Measurements from ENCODE around the gene FPR1. TPM values are rescaled to one million over a fixed set of nuclear protein-coding genes. Genes with fewer than 3 reads are reported as not detected.
"Not testable (repeated sequence)": the region's sequence is repeated elsewhere in the genome, so short reads cannot be mapped to it uniquely, and the experiment has no call there.

Gene FPR1
- total RNA-seq, 3 donors from 2014 or later, result 3.6 to 14.5 TPM; not detected in 1

GRCh38 chr19:51739466-51740213 lies 12.0 kb downstream of the FPR1 start:
- H3K9me3 ChIP-seq, result no peaks in the 10 kb centered on the region
- H3K4me1 ChIP-seq (ENCODE audit: low read depth), result no peaks in the 10 kb centered on the region
- no peak for ATAC-seq
- H3K4me3 ChIP-seq, result no peak overlapping the region
- intact Hi-C loops (cut with DNase I, micrococcal nuclease), result no loop called here
- no peak for TF ChIP-seq CTCF (IDR thresholded peaks at IDR 0.05)
- H3K36me3 ChIP-seq (ENCODE audit: low read depth), result no peaks in the 10 kb centered on the region
- no peak for DNase-seq

- H3K4me1 ChIP-seq (ENCODE audit: low read depth); H3K36me3 ChIP-seq (ENCODE audit: low read depth); H3K4me3 ChIP-seq; intact Hi-C loops (cut with DNase I, micrococcal nuclease); H3K9me3 ChIP-seq; ATAC-seq; DNase-seq: not testable (repeated sequence)
Measured at GRCh38 chr19:51738523-51738922, 13.2 kb downstream of the FPR1 start.

GRCh38 chr19:51737924-51738323 lies 13.8 kb downstream of the FPR1 start:
- TF ChIP-seq CTCF (IDR thresholded peaks at IDR 0.05), result no peak
- Histone ChIP-seq H3K36me3 (ENCODE audit: low read depth) (no peaks in the 10 kb centered on the region), H3K4me1 (ENCODE audit: low read depth) (no peaks in the 10 kb centered on the region), H3K9me3 (no peaks in the 10 kb centered on the region), H3K4me3 (no peak overlapping the region)
- intact Hi-C loops (cut with DNase I, micrococcal nuclease), result no loop called here
- DNase-seq, result no peak
- no peak for ATAC-seq

- intact Hi-C loops (cut with DNase I, micrococcal nuclease), result no loop called here
- Histone ChIP-seq H3K36me3 (ENCODE audit: low read depth) (no peaks in the 10 kb centered on the region), H3K4me1 (ENCODE audit: low read depth) (no peaks in the 10 kb centered on the region), H3K9me3 (no peaks in the 10 kb centered on the region), H3K4me3 (no peak overlapping the region)
- no peak for TF ChIP-seq CTCF (IDR thresholded peaks at IDR 0.05)
- no peak for ATAC-seq
- DNase-seq, result no peak
Measured at GRCh38 chr19:51737389-51737788, 14.3 kb downstream of the FPR1 start.

- Histone ChIP-seq H3K4me1 (ENCODE audit: low read depth) (no peaks in the 10 kb centered on the region), H3K36me3 (ENCODE audit: low read depth) (no peaks in the 10 kb centered on the region), H3K4me3 (no peak overlapping the region), H3K9me3 (no peaks in the 10 kb centered on the region)
- ATAC-seq (peak; percentile 68), DNase-seq (peak in 2 of 3 donors; percentile 24 to 68)
- intact Hi-C loops (cut with DNase I, micrococcal nuclease), result no loop called here
- no peak for TF ChIP-seq CTCF (IDR thresholded peaks at IDR 0.05)
Measured at GRCh38 chr19:51735759-51736449, 15.8 kb downstream of the FPR1 start.

GRCh38 chr19:51733742-51734522 lies 17.7 kb downstream of the FPR1 start:
- Histone ChIP-seq H3K4me3 (no peak overlapping the region), H3K36me3 (ENCODE audit: low read depth) (no peaks in the 10 kb centered on the region), H3K9me3 (peaks cover 4% of the 10 kb centered on the region), H3K4me1 (ENCODE audit: low read depth) (no peaks in the 10 kb centered on the region)
- ATAC-seq (no peak), DNase-seq (no peak)
- TF ChIP-seq CTCF (IDR thresholded peaks at IDR 0.05), result no peak
- intact Hi-C loops (cut with DNase I, micrococcal nuclease), result no loop called here
